ENCODE results near the gene WDFY2.
A peak's percentile ranks its signal among the peaks of the same experiment; 100 is the strongest.
"Not testable (repeated sequence)": the region's sequence is repeated elsewhere in the genome, so short reads cannot be mapped to it uniquely, and the experiment has no call there.

WDFY2 gene

GRCh38 chr13:51639171-51639570 lies 54.9 kb downstream of the WDFY2 start:
- no peaks in the 10 kb centered on the region for H3K9me3 ChIP-seq (ENCODE audit: insufficient read depth, low read depth, low read length)
- no peak overlapping the region for H3K9ac ChIP-seq (ENCODE audit: low read depth, low read length, poor library complexity, severe bottlenecking)
- H3F3A ChIP-seq (ENCODE audit: low read depth), result no peaks in the 10 kb centered on the region
- no peak overlapping the region for H3K4me3 ChIP-seq (ENCODE audit: low read length, poor library complexity, severe bottlenecking)
- peaks cover 44% of the 10 kb centered on the region for H3K79me2 ChIP-seq (ENCODE audit: insufficient read depth, low read length)
- no peaks in the 10 kb centered on the region for H3K36me3 ChIP-seq (ENCODE audit: insufficient read depth, low read length)
- no peaks in the 10 kb centered on the region for H3K9me2 ChIP-seq (replicated peaks; ENCODE audit: low read depth, low read length)
- TF ChIP-seq EZH2phosphoT487 (IDR thresholded peaks at IDR 0.05; ENCODE audit: borderline replicate concordance), result no peak
- TF ChIP-seq, protein P1, sequence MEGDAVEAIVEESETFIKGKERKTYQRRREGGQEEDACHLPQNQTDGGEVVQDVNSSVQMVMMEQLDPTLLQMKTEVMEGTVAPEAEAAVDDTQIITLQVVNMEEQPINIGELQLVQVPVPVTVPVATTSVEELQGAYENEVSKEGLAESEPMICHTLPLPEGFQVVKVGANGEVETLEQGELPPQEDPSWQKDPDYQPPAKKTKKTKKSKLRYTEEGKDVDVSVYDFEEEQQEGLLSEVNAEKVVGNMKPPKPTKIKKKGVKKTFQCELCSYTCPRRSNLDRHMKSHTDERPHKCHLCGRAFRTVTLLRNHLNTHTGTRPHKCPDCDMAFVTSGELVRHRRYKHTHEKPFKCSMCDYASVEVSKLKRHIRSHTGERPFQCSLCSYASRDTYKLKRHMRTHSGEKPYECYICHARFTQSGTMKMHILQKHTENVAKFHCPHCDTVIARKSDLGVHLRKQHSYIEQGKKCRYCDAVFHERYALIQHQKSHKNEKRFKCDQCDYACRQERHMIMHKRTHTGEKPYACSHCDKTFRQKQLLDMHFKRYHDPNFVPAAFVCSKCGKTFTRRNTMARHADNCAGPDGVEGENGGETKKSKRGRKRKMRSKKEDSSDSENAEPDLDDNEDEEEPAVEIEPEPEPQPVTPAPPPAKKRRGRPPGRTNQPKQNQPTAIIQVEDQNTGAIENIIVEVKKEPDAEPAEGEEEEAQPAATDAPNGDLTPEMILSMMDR (conservative IDR thresholded peaks at IDR 0.05; ENCODE audit: low read length), result no peak
- no peaks in the 10 kb centered on the region for H3K27me3 ChIP-seq (ENCODE audit: insufficient read depth, low read length, poor library complexity, severe bottlenecking)
- no peak overlapping the region for H3K4me2 ChIP-seq (ENCODE audit: low read depth, low read length, poor library complexity, severe bottlenecking)
- peaks cover 7% of the 10 kb centered on the region for H4K20me1 ChIP-seq (ENCODE audit: insufficient read depth, low read length, poor library complexity, severe bottlenecking)
- H2AFZ ChIP-seq (ENCODE audit: low read length), result no peak overlapping the region
- H3K4me1 ChIP-seq (ENCODE audit: insufficient read depth, low read length, poor library complexity, severe bottlenecking), result peaks cover 15% of the 10 kb centered on the region

- not testable (repeated sequence) for H3K4me3 ChIP-seq (ENCODE audit: low read length, poor library complexity, severe bottlenecking); H3F3A ChIP-seq (ENCODE audit: low read depth); H3K27me3 ChIP-seq (ENCODE audit: insufficient read depth, low read length, poor library complexity, severe bottlenecking); H3K9ac ChIP-seq (ENCODE audit: low read depth, low read length, poor library complexity, severe bottlenecking); H2AFZ ChIP-seq (ENCODE audit: low read length); H3K36me3 ChIP-seq (ENCODE audit: insufficient read depth, low read length); H3K4me2 ChIP-seq (ENCODE audit: low read depth, low read length, poor library complexity, severe bottlenecking); H3K9me3 ChIP-seq (ENCODE audit: insufficient read depth, low read depth, low read length); H3K9me2 ChIP-seq (replicated peaks; ENCODE audit: low read depth, low read length)
- H4K20me1 ChIP-seq (ENCODE audit: insufficient read depth, low read length, poor library complexity, severe bottlenecking), result peaks cover 12% of the 10 kb centered on the region
- peaks cover 24% of the 10 kb centered on the region for H3K4me1 ChIP-seq (ENCODE audit: insufficient read depth, low read length, poor library complexity, severe bottlenecking)
- H3K79me2 ChIP-seq (ENCODE audit: insufficient read depth, low read length), result peaks cover 52% of the 10 kb centered on the region; the same call in 1 of the 2 replicates
These were observed 56.4 kb downstream of the WDFY2 start for GRCh38 chr13:51640696-51641095.

DNA sequence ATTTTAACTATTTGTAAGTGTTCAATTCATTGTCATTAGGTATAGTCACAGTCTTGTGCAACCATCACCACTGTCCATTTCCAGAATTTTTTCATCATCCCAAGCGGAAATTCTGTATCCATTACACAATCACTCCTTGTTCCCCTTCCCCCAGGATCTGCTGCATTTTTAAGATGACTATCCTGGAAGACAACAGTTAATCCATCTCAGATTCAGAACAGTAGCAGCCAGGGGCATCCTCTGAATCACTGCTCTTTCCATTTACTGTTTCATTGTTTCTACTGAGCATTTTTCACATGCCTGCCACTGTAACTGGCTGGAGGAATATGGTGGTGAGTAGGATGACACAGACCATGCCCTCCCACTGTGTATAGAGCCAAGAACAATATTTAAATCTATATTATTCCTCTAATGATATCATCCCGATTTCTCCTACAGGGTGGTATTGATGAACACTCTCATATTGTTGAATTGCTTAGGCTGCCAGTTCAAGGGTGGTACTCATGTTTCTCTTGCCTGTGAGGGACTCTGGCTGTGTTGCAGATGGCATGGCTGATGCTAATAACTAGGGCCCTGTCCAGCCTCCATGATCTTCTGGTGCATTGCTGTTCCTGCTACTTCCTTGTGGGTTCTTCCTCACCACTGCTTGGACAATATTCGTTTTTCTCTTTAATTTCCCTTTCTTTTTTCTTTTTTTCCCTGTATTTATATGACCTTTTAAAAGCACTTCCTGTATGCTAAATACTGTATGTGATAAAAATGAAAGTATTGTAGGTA lies 59.0 kb downstream of the WDFY2 start:
- TF ChIP-seq EZH2phosphoT487 (IDR thresholded peaks at IDR 0.05; ENCODE audit: borderline replicate concordance), result no peak
- TF ChIP-seq, protein P1 (conservative IDR thresholded peaks at IDR 0.05; ENCODE audit: low read length), result no peak
- Histone ChIP-seq H3K4me1 (ENCODE audit: insufficient read depth, low read length, poor library complexity, severe bottlenecking) (peaks cover 28% of the 10 kb centered on the region), H3K9ac (ENCODE audit: low read depth, low read length, poor library complexity, severe bottlenecking) (no peak overlapping the region), H3K27me3 (ENCODE audit: insufficient read depth, low read length, poor library complexity, severe bottlenecking) (no peaks in the 10 kb centered on the region), H3K79me2 (ENCODE audit: insufficient read depth, low read length) (peaks cover 55% of the 10 kb centered on the region; the same call in 1 of the 2 replicates), H3K36me3 (ENCODE audit: insufficient read depth, low read length) (no peaks in the 10 kb centered on the region), H3K4me3 (ENCODE audit: low read length, poor library complexity, severe bottlenecking) (peak overlapping the region; percentile 27), H2AFZ (ENCODE audit: low read length) (no peak overlapping the region), H3K9me3 (ENCODE audit: insufficient read depth, low read depth, low read length) (no peaks in the 10 kb centered on the region), H3K4me2 (ENCODE audit: low read depth, low read length, poor library complexity, severe bottlenecking) (peak overlapping the region; percentile 53), H4K20me1 (ENCODE audit: insufficient read depth, low read length, poor library complexity, severe bottlenecking) (peaks cover 7% of the 10 kb centered on the region), H3F3A (ENCODE audit: low read depth) (no peaks in the 10 kb centered on the region), H3K9me2 (replicated peaks; ENCODE audit: low read depth, low read length) (no peaks in the 10 kb centered on the region)

DNA sequence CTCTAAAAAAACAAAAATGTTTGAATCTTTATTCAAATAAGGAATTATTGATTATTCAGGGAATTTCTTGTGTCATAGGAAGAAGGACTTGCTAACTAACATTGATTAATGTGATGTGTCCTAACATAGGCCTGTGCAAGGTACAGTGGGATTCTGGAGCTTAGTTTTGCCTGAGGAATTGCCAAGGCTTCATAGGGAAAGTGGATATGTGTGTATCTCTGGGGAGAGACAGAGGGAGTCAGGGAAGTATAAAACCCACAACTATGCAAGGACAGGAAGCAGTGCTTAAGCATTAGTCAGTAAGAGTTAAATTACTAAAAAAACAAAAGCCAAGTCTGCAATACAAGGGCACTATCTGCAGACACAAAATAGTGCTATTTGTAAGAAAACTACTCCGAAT lies 59.6 kb downstream of the WDFY2 start:
- H3K4me2 ChIP-seq (ENCODE audit: low read depth, low read length, poor library complexity, severe bottlenecking), result peak overlapping the region; percentile 53
- no peaks in the 10 kb centered on the region for H3K27me3 ChIP-seq (ENCODE audit: insufficient read depth, low read length, poor library complexity, severe bottlenecking)
- H3K4me3 ChIP-seq (ENCODE audit: low read length, poor library complexity, severe bottlenecking), result peak overlapping the region; percentile 27
- no peak overlapping the region for H2AFZ ChIP-seq (ENCODE audit: low read length)
- no peaks in the 10 kb centered on the region for H3K9me2 ChIP-seq (replicated peaks; ENCODE audit: low read depth, low read length)
- H3F3A ChIP-seq (ENCODE audit: low read depth), result no peaks in the 10 kb centered on the region
- TF ChIP-seq, protein P1 (conservative IDR thresholded peaks at IDR 0.05; ENCODE audit: low read length), result no peak
- TF ChIP-seq EZH2phosphoT487 (IDR thresholded peaks at IDR 0.05; ENCODE audit: borderline replicate concordance), result no peak
- H3K36me3 ChIP-seq (ENCODE audit: insufficient read depth, low read length), result no peaks in the 10 kb centered on the region
- peaks cover 56% of the 10 kb centered on the region; the same call in 1 of the 2 replicates for H3K79me2 ChIP-seq (ENCODE audit: insufficient read depth, low read length)
- H3K9ac ChIP-seq (ENCODE audit: low read depth, low read length, poor library complexity, severe bottlenecking), result peak overlapping the region; percentile 5
- no peaks in the 10 kb centered on the region for H3K9me3 ChIP-seq (ENCODE audit: insufficient read depth, low read depth, low read length)
- peaks cover 9% of the 10 kb centered on the region for H4K20me1 ChIP-seq (ENCODE audit: insufficient read depth, low read length, poor library complexity, severe bottlenecking)
- peaks cover 28% of the 10 kb centered on the region for H3K4me1 ChIP-seq (ENCODE audit: insufficient read depth, low read length, poor library complexity, severe bottlenecking)
